ENCODE results near the gene RAD51B.

Gene RAD51B

GRCh38 chr14:68598621-68599447, 779.3 kb downstream of the RAD51B start:
- Mint-ChIP-seq H3K27me3 (ENCODE audit: low read depth) (peaks cover 4% of the 10 kb centered on the region), H3K27ac (peak overlapping the region in 2 of 3 experiments; percentile 97 to 99), H3K4me3 (peak overlapping the region in 2 of 3 experiments; percentile 8 to 42), H3K4me1 (peaks cover 93% of the 10 kb centered on the region), H3K36me3 (ENCODE audit: low read depth) (no peaks in the 10 kb centered on the region), H3K9me3 (no peaks in the 10 kb centered on the region)
- no peak for TF ChIP-seq CTCF (IDR thresholded peaks at IDR 0.05; ENCODE audit: unreplicated experiment in 3 of 3)

GRCh38 chr14:68599896-68600610, 780.5 kb downstream of the RAD51B start:
- peaks cover 4% of the 10 kb centered on the region for H3K27me3 Mint-ChIP-seq (ENCODE audit: low read depth)
- peak overlapping the region in 2 of 3 experiments; percentile 97 to 99 for H3K27ac Mint-ChIP-seq
- H3K9me3 Mint-ChIP-seq: no peaks in the 10 kb centered on the region
- no peak overlapping the region for H3K4me3 Mint-ChIP-seq
- peaks cover 94% of the 10 kb centered on the region for H3K4me1 Mint-ChIP-seq
- no peak for TF ChIP-seq CTCF (IDR thresholded peaks at IDR 0.05; ENCODE audit: unreplicated experiment in 3 of 3)
- no peaks in the 10 kb centered on the region for H3K36me3 Mint-ChIP-seq (ENCODE audit: low read depth)

DNA sequence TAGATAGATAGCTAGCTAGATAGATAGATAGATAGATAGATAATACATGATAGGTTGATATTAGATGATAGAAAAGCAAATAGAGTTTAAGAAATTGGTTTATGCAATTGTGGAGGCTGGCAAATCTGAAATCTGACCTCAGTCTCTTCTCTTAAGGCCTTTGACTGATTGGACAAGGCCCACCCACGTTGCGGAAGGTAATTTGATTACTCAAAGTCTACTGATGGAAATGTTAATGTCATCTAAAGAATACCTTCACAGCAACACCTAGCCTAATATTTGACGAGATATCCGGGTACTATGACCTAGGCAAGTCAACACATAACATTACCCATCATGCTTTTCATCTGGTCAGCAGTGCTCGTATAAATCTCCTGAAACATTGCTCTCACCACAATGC, 782.9 kb downstream of the RAD51B start:
- no peak for TF ChIP-seq CTCF (IDR thresholded peaks at IDR 0.05; ENCODE audit: unreplicated experiment in 3 of 3)
- Mint-ChIP-seq H3K4me3 (no peak overlapping the region), H3K36me3 (ENCODE audit: low read depth) (no peaks in the 10 kb centered on the region), H3K27me3 (ENCODE audit: low read depth) (peaks cover 4% of the 10 kb centered on the region), H3K27ac (no peak overlapping the region), H3K9me3 (no peaks in the 10 kb centered on the region), H3K4me1 (peaks cover 82% of the 10 kb centered on the region)

- Mint-ChIP-seq H3K9me3 (no peaks in the 10 kb centered on the region), H3K27ac (no peak overlapping the region), H3K36me3 (ENCODE audit: low read depth) (no peaks in the 10 kb centered on the region), H3K27me3 (ENCODE audit: low read depth) (peaks cover 4% of the 10 kb centered on the region), H3K4me1 (peaks cover 70% of the 10 kb centered on the region), H3K4me3 (peak overlapping the region in 1 of 3 experiments; percentile 10)
- no peak for TF ChIP-seq CTCF (IDR thresholded peaks at IDR 0.05; ENCODE audit: unreplicated experiment in 3 of 3)
These were observed 784.2 kb downstream of the RAD51B start for GRCh38 chr14:68603533-68604360.

- Mint-ChIP-seq H3K36me3 (ENCODE audit: low read depth) (no peaks in the 10 kb centered on the region), H3K4me1 (peaks cover 64% of the 10 kb centered on the region), H3K4me3 (no peak overlapping the region), H3K27me3 (ENCODE audit: low read depth) (peaks cover under 1% of the 10 kb centered on the region), H3K27ac (no peak overlapping the region), H3K9me3 (no peaks in the 10 kb centered on the region)
- TF ChIP-seq CTCF (IDR thresholded peaks at IDR 0.05; ENCODE audit: unreplicated experiment in 3 of 3): no peak
These were observed 784.8 kb downstream of the RAD51B start for GRCh38 chr14:68604361-68604730.

Measured in nephron (organoid).